Caco-2 (cell line): ENCODE results near the gene STAC3. TPM values are rescaled to one million over a fixed set of nuclear protein-coding genes. Genes with fewer than 3 reads are reported as not detected.

Source experiments
- BruUV-seq: library from RNA; stranded (reverse); fragments of 400-500 nt; replicated peaks from 2 replicates; lab custom pipeline; 2021; lab: Mats Ljungman, UMichigan
- CTCF ChIA-PET: fragments of 300-600 bp; sonication (Branson Sonifier 250); formaldehyde crosslinking; loops from one replicate; lab custom pipeline; 2022; ENCODE audit warnings: antibody characterized with exemption; lab: Charles Lee
- POLR2A ChIA-PET: fragments of 300-600 bp; sonication (Branson Sonifier 250); formaldehyde crosslinking; loops from one replicate; lab custom pipeline; 2022; ENCODE audit warnings: antibody characterized with exemption; lab: Charles Lee
- DNase-seq, 2 experiments: peaks; one replicate each; pipeline versions ENCODE4 v3.0.0 to v3.0.0-alpha.2; 2020 to 2022
- H3K27me3 ChIP-seq: replicated peaks from 2 replicates; pipeline ENCODE4 v1.6.0; 2011; ENCODE audit warnings: low read length; ENCODE audit not compliant: control insufficient read depth, insufficient read depth
- H3K36me3 ChIP-seq: 2 replicates; pipeline ENCODE4 v1.5.1; 2011; ENCODE audit warnings: low read length; ENCODE audit not compliant: control insufficient read depth, insufficient read depth
- H3K4me1 ChIP-seq: fragments of 250-450 bp; sonication (Bioruptor Pico); 2 replicates; pipeline ENCODE4 v1.5.1; 2020; ENCODE audit warnings: mild to moderate bottlenecking
- H3K4me3 ChIP-seq: 2 replicates; pipeline ENCODE4 v1.5.1; 2011; ENCODE audit warnings: low read depth, mild to moderate bottlenecking, control low read depth, low read length
- H3K9me3 ChIP-seq: fragments of 250-450 bp; sonication (Bioruptor Pico); 2 replicates; pipeline ENCODE4 v1.5.1; 2020; ENCODE audit warnings: mild to moderate bottlenecking, moderate library complexity
- H3K27ac Mint-ChIP-seq: one replicate; pipeline ENCODE4 v1.8.0; 2022; ENCODE audit warnings: mixed read lengths; ENCODE audit not compliant: unreplicated experiment
- H3K27me3 Mint-ChIP-seq: one replicate; pipeline ENCODE4 v1.8.0; 2022; ENCODE audit warnings: mixed read lengths; ENCODE audit not compliant: insufficient read depth, unreplicated experiment
- H3K36me3 Mint-ChIP-seq: one replicate; pipeline ENCODE4 v1.8.0; 2022; ENCODE audit warnings: mild to moderate bottlenecking, mixed read lengths; ENCODE audit not compliant: insufficient read depth, unreplicated experiment
- H3K4me1 Mint-ChIP-seq: one replicate; pipeline ENCODE4 v1.8.0; 2022; ENCODE audit warnings: low read depth, mixed read lengths; ENCODE audit not compliant: unreplicated experiment
- H3K4me3 Mint-ChIP-seq: one replicate; pipeline ENCODE4 v1.8.0; 2022; ENCODE audit warnings: mild to moderate bottlenecking, moderate library complexity, mixed read lengths; ENCODE audit not compliant: unreplicated experiment
- H3K9me3 Mint-ChIP-seq: one replicate; pipeline ENCODE4 v1.8.0; 2022; ENCODE audit warnings: mixed read lengths; ENCODE audit not compliant: unreplicated experiment
- intact Hi-C: fragments of 100-400 bp; cut with micrococcal nuclease; formaldehyde crosslinking; loops from one replicate; pipeline ENCODE4 v1.10.0; 2022; ENCODE audit not compliant: unreplicated experiment
- total RNA-seq: library from RNA; stranded (reverse); gene quantifications from 2 replicates; pipeline ENCODE4 v1.2.3, GENCODE V29; 2022
- TF ChIP-seq, protein P1 (sequence below), 2 experiments: fragments of 200-600 bp in 1 of 2; IDR thresholded peaks; 1 replicate in 1 of 2; 2 replicates in 1 of 2; pipeline versions ENCODE4 v1.5.1 to v1.8.0; 2011 to 2022; ENCODE audit warnings: antibody characterized with exemption in 1 of 2, control low read depth in 1 of 2, inconsistent platforms in 1 of 2, low read depth in 1 of 2, low read length in 1 of 2, mild to moderate bottlenecking in 1 of 2, moderate library complexity in 1 of 2; ENCODE audit not compliant: insufficient read depth in 1 of 2, severe bottlenecking in 1 of 2, unreplicated experiment in 1 of 2

The STAC3 gene
- total RNA-seq, 1 experiment from 2014 or later: 0.70 TPM

DNA sequence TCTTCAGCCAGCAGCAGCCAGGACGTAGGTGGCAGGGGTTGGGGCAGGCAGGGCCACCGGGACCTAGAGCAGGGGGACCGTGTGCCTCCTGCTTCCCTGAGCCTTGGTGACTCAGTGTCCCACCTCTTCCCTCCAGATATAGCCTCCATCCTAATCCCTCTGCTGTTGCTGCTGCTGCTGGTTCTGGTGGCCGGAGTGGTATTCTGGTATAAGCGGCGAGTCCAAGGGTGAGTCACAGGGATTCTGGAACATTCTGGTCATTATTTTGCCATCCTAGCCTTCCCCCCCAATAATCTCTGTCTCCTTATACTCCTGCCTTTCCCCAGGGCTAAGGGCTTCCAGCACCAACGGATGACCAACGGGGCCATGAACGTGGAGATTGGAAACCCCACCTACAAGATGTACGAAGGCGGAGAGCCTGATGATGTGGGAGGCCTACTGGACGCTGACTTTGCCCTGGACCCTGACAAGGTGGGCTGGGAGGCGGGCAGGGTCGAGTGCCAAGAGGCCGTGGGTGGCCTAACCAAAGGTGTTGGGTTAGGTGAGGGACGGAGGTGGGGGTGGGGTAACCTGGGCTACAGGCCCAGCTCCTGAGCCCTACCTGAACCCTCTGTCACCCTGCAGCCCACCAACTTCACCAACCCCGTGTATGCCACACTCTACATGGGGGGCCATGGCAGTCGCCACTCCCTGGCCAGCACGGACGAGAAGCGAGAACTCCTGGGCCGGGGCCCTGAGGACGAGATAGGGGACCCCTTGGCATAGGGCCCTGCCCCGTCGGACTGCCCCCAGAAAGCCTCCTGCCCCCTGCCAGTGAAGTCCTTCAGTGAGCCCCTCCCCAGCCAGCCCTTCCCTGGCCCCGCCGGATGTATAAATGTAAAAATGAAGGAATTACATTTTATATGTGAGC, 38.9 kb downstream of the STAC3 start:
- peaks cover 10% of the 10 kb centered on the region for H3K27me3 Mint-ChIP-seq
- no peaks in the 10 kb centered on the region for H3K9me3 Mint-ChIP-seq
- peaks cover 22% of the 10 kb centered on the region for H3K4me1 Mint-ChIP-seq
- Histone ChIP-seq H3K9me3 (no peaks in the 10 kb centered on the region), H3K4me1 (peaks cover 20% of the 10 kb centered on the region), H3K4me3 (no peak overlapping the region), H3K36me3 (no peaks in the 10 kb centered on the region; the same call in none of the 2 replicates), H3K27me3 (peaks cover 3% of the 10 kb centered on the region; the same call in 1 of the 2 replicates)
- H3K36me3 Mint-ChIP-seq: peaks cover 46% of the 10 kb centered on the region
- TF ChIP-seq, protein P1, sequence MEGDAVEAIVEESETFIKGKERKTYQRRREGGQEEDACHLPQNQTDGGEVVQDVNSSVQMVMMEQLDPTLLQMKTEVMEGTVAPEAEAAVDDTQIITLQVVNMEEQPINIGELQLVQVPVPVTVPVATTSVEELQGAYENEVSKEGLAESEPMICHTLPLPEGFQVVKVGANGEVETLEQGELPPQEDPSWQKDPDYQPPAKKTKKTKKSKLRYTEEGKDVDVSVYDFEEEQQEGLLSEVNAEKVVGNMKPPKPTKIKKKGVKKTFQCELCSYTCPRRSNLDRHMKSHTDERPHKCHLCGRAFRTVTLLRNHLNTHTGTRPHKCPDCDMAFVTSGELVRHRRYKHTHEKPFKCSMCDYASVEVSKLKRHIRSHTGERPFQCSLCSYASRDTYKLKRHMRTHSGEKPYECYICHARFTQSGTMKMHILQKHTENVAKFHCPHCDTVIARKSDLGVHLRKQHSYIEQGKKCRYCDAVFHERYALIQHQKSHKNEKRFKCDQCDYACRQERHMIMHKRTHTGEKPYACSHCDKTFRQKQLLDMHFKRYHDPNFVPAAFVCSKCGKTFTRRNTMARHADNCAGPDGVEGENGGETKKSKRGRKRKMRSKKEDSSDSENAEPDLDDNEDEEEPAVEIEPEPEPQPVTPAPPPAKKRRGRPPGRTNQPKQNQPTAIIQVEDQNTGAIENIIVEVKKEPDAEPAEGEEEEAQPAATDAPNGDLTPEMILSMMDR (IDR thresholded peaks at IDR 0.05; ENCODE audit: insufficient read depth in 1 of 2, low read depth in 1 of 2, low read length in 1 of 2, severe bottlenecking in 1 of 2, unreplicated experiment in 1 of 2): no peak
- DNase-seq: no peak
- H3K27ac Mint-ChIP-seq: no peak overlapping the region
- H3K4me3 Mint-ChIP-seq: no peak overlapping the region
- POLR2A ChIA-PET: no interaction called here
- CTCF ChIA-PET: interaction anchor here (0.6 to 3.0 kb wide), 3 partner anchors 18 to 435 kb away, joined by 5 to 80 read pairs (median 27); partner anchors contain the start of gene SHMT2
- BruUV-seq: TSS peak; percentile 40
- intact Hi-C loops: no loop called here

DNA sequence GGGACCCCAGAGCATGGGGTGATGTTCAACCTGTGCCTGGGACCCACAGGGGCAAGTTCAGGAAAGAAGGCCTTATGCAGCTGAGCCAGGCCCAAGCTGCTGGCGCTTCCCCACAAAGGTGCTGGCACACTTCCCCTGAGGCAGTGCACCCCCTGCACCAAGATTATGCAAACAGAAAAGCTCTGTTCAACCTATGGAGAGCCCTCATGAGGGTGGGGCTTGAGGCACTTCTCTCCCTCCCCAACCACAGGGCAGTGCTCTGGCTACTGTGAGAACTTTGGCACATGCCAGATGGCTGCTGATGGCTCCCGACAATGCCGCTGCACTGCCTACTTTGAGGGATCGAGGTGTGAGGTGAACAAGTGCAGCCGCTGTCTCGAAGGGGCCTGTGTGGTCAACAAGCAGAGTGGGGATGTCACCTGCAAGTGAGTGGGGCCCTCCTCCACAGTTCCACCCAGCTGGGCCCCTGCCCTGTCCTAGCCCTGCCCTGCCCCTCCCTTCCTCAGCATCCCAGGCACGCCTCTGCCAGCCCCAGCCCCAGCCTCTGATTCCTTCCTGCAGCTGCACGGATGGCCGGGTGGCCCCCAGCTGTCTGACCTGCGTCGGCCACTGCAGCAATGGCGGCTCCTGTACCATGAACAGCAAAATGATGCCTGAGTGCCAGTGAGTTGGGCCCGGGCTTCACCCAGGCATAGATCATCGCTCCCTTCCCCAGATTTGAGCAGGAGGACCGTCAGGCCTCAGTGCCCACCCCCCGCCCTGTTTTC, 39.9 kb downstream of the STAC3 start:
- Mint-ChIP-seq H3K27ac (no peak overlapping the region), H3K4me1 (peaks cover 22% of the 10 kb centered on the region), H3K4me3 (no peak overlapping the region), H3K9me3 (no peaks in the 10 kb centered on the region), H3K36me3 (peaks cover 53% of the 10 kb centered on the region), H3K27me3 (peaks cover 10% of the 10 kb centered on the region)
- Histone ChIP-seq H3K36me3 (no peaks in the 10 kb centered on the region; the same call in none of the 2 replicates), H3K27me3 (peaks cover 3% of the 10 kb centered on the region; the same call in 1 of the 2 replicates), H3K4me1 (peaks cover 19% of the 10 kb centered on the region), H3K9me3 (no peaks in the 10 kb centered on the region), H3K4me3 (no peak overlapping the region)
- BruUV-seq: no TSS peak
- DNase-seq: no peak
- TF ChIP-seq, protein P1 (IDR thresholded peaks at IDR 0.05; ENCODE audit: insufficient read depth in 1 of 2, low read depth in 1 of 2, low read length in 1 of 2, severe bottlenecking in 1 of 2, unreplicated experiment in 1 of 2): no peak
- intact Hi-C loops: no loop called here
- ChIA-PET POLR2A (no interaction called here), CTCF (no interaction called here)

DNA sequence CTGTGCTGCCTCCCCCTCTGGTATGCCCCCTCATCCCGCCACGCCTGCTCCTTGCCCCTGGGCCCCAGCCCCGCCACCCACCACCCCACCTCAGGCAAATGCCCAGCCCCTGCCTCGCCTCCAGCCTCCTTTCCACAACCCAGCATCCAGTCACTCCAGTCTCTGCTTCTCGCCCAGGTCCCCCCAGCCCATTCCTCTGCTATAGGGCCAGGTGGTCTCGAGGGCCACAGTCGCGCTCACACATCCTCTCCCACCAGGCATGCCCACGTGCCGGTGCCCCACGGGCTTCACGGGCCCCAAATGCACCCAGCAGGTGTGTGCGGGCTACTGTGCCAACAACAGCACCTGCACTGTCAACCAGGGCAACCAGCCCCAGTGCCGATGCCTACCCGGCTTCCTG, 40.5 kb downstream of the STAC3 start:
- H3K4me3 Mint-ChIP-seq: no peak overlapping the region
- no peaks in the 10 kb centered on the region for H3K9me3 Mint-ChIP-seq
- ChIA-PET POLR2A (no interaction called here), CTCF (no interaction called here)
- intact Hi-C loops: no loop called here
- peaks cover 47% of the 10 kb centered on the region for H3K36me3 Mint-ChIP-seq
- peaks cover 15% of the 10 kb centered on the region for H3K4me1 Mint-ChIP-seq
- Histone ChIP-seq H3K4me3 (no peak overlapping the region), H3K4me1 (peaks cover 12% of the 10 kb centered on the region), H3K27me3 (peaks cover 3% of the 10 kb centered on the region; the same call in 1 of the 2 replicates), H3K9me3 (no peaks in the 10 kb centered on the region), H3K36me3 (no peaks in the 10 kb centered on the region; the same call in none of the 2 replicates)
- peaks cover 7% of the 10 kb centered on the region for H3K27me3 Mint-ChIP-seq
- no peak for DNase-seq
- BruUV-seq: no TSS peak
- no peak overlapping the region for H3K27ac Mint-ChIP-seq
- TF ChIP-seq, protein P1 (IDR thresholded peaks at IDR 0.05; ENCODE audit: insufficient read depth in 1 of 2, low read depth in 1 of 2, low read length in 1 of 2, severe bottlenecking in 1 of 2, unreplicated experiment in 1 of 2): no peak
